ENCODE data around the gene UTP4. TPM values are rescaled to one million over a fixed set of nuclear protein-coding genes. Genes with fewer than 3 reads are reported as not detected.

The UTP4 gene
- total and polyA plus RNA-seq, 2 experiments from 2014 or later = 10.0 to 51.6 TPM

DNA sequence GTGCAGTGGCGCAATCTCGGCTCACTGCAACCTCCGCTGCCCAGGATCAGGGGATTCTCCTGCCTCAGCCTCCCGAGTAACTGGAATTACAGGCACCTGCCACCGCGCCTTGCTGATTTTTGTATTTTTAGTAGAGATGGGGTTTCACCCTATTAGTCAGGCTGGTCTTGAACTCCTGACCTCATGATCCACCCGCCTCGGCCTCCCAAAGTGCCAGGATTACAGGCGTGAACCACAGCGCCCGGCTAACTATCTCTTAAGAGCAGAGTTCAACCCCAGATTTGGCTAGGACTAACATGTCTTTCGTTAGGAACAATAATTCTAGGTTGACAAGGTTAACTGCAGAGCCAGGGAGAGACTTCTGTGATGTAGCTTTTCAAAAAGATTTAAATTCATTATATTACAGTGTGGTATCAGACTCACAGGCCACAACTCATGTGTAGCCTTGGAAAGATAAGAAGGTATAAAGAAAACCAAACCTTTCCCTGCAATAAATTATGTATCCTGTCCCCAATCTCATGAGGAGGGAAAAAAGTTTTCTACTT, 4.4 kb upstream of the UTP4 start:
- no peak for DNase-seq (ENCODE audit: low read depth in 1 of 2, low spot score in 1 of 2)
- Histone ChIP-seq H3K4me1 (ENCODE audit: low read depth) (peaks cover 8% of the 10 kb centered on the region), H3K9me3 (ENCODE audit: low read depth) (no peaks in the 10 kb centered on the region), H3K27ac (no peak overlapping the region), H3K27me3 (no peaks in the 10 kb centered on the region), H3K36me3 (peaks cover 4% of the 10 kb centered on the region), H3K4me3 (no peak overlapping the region)
- TF ChIP-seq, protein P1, sequence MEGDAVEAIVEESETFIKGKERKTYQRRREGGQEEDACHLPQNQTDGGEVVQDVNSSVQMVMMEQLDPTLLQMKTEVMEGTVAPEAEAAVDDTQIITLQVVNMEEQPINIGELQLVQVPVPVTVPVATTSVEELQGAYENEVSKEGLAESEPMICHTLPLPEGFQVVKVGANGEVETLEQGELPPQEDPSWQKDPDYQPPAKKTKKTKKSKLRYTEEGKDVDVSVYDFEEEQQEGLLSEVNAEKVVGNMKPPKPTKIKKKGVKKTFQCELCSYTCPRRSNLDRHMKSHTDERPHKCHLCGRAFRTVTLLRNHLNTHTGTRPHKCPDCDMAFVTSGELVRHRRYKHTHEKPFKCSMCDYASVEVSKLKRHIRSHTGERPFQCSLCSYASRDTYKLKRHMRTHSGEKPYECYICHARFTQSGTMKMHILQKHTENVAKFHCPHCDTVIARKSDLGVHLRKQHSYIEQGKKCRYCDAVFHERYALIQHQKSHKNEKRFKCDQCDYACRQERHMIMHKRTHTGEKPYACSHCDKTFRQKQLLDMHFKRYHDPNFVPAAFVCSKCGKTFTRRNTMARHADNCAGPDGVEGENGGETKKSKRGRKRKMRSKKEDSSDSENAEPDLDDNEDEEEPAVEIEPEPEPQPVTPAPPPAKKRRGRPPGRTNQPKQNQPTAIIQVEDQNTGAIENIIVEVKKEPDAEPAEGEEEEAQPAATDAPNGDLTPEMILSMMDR (IDR thresholded peaks at IDR 0.05; ENCODE audit: low read depth, low read length) = no peak

DNA sequence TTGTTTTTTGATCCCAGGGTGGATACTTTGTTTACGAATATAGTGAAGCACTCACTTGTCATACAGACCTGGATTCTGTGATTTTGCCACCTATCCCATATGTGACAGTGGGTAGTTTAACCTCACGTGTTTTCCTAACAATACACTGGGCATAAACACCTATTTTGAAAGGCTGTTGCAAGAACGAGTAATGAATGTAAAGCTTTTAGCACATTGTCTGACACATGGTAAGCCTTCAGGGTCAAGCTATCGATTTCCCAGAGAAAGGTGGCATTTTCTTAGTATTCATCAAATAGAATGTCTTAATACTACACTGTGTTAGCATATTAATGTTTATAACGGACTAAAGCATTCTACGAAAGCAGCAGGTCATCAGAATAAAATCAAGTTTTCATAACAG, 2.0 kb upstream of the UTP4 start:
- H3K4me3 ChIP-seq = peak overlapping the region; percentile 95
- TF ChIP-seq, protein P1 (IDR thresholded peaks at IDR 0.05; ENCODE audit: low read depth, low read length) = no peak

DNA sequence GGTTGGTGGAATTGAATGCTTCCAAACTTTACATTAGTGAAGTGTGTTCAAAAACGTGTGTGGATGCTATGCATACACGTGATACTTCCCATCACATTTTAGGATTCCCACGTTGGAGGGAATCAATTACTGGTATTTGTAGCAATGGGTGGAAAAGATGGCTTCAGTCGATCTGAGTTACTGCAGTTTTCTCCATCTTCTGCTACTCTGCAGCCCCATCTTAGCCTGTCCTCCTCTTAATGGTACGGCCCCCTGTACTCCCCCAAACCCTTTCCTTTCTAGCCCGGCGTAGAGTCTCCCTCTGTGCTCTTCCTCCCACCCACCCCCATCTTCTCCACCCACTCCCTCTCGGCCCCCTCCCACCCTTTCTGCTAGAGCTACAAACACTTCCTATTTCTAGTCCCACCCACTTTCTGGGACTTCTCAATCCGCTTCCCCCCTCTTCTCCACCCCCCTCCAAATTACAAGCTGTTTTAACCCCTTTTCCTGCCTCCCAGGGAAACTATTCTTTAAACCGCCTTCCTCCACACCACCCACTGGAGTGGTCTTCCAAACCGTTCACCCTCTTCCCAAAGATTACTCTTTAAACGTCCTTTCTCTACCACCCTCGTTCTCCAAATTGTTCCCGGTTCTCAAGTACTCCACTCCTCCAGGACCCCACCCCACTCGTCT, 1.1 kb upstream of the UTP4 start:
- TF ChIP-seq, protein P1 (IDR thresholded peaks at IDR 0.05; ENCODE audit: low read depth, low read length) = no peak
- Histone ChIP-seq H3K27ac (peak overlapping the region; percentile 99), H3K4me1 (ENCODE audit: low read depth) (peaks cover 12% of the 10 kb centered on the region), H3K36me3 (peaks cover 4% of the 10 kb centered on the region), H3K9me3 (ENCODE audit: low read depth) (no peaks in the 10 kb centered on the region), H3K4me3 (peak overlapping the region; percentile 95), H3K27me3 (no peaks in the 10 kb centered on the region)
- peak; percentile 42 to 47 for DNase-seq (ENCODE audit: low read depth in 1 of 2, low spot score in 1 of 2)

More for the DNA sequence above, 2.0 kb upstream of the UTP4 start:
- Histone ChIP-seq H3K4me1 (ENCODE audit: low read depth) (peaks cover 12% of the 10 kb centered on the region), H3K36me3 (peaks cover 4% of the 10 kb centered on the region), H3K27me3 (no peaks in the 10 kb centered on the region), H3K27ac (peak overlapping the region; percentile 99), H3K9me3 (ENCODE audit: low read depth) (no peaks in the 10 kb centered on the region)
- DNase-seq (ENCODE audit: low read depth in 1 of 2, low spot score in 1 of 2) = no peak

DNA sequence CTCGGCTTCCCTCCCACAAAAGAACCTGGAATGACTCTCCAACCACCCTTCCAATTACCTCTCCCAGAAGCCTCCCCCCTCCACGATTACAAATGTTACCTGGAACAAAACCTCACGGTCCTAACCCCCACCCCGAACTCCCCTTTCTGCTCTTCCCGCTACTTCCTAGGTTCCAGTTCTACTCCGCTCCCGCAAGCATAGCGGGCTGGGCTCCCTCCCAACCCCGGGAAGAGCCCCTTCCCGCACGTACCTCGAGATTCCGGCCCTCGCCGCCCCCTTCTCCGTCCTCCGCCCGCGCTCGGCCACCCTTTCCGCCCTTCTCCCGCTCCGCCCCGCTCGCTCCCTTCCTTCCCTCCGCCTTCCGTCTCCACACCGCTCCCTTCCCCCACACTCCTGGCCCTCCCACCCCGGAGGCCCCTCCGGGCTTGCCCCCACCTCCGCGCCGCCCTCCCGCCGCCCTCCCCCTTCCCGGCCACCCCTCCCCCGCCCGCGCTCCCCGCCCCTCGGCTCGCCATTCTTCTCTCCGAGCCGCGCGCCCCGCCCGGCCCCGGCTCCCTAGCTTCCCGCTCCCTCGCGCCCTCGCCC, 518 bp upstream of the UTP4 start:
- Histone ChIP-seq H3K9me3 (ENCODE audit: low read depth) (no peaks in the 10 kb centered on the region), H3K4me1 (ENCODE audit: low read depth) (peaks cover 12% of the 10 kb centered on the region), H3K27me3 (no peaks in the 10 kb centered on the region), H3K27ac (peak overlapping the region; percentile 99), H3K36me3 (peaks cover 4% of the 10 kb centered on the region), H3K4me3 (peak overlapping the region; percentile 95)
- peak; percentile 89 to 90 for DNase-seq (ENCODE audit: low read depth in 1 of 2, low spot score in 1 of 2)
- TF ChIP-seq, protein P1 (IDR thresholded peaks at IDR 0.05; ENCODE audit: low read depth, low read length) = no peak

DNA sequence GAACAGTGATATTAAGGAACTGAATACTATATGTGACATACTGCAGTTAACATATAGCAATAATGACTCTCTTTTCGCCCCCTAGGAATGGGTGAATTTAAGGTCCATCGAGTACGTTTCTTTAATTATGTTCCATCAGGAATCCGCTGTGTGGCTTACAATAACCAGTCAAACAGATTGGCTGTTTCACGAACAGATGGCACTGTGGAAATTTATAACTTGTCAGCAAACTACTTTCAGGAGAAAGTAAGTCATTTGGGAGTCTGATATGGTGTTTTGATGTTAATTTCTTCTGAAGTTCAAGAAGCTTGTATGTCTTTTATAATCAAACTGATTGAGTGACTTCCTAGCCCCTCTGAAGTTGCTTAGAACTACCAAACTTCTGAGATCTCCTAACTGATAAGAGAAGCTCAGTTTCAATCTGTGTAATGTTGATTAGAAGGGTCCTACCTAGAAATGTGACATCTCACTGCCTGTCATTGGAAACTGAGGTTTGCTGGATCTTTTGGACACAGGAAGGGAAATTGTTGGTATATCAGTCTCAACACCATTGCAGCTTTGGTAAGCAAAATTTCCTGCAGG, 1.0 kb downstream of the UTP4 start:
- Histone ChIP-seq H3K27ac (peak overlapping the region; percentile 99), H3K36me3 (peaks cover 10% of the 10 kb centered on the region), H3K27me3 (no peaks in the 10 kb centered on the region), H3K4me1 (ENCODE audit: low read depth) (peaks cover 12% of the 10 kb centered on the region), H3K9me3 (ENCODE audit: low read depth) (no peaks in the 10 kb centered on the region), H3K4me3 (peak overlapping the region; percentile 95)
- DNase-seq (ENCODE audit: low read depth in 1 of 2, low spot score in 1 of 2) = no peak
- TF ChIP-seq, protein P1 (IDR thresholded peaks at IDR 0.05; ENCODE audit: low read depth, low read length) = no peak
